IMR-90 (cell line): ENCODE results near the gene SMAP1. TPM values are rescaled to one million over a fixed set of nuclear protein-coding genes. Genes with fewer than 3 reads are reported as not detected.

ENCODE experiments used
- ATAC-seq: fragments of 200-7000 bp; cut with Tn5 transposase; 2 replicates; pipeline ENCODE4 v1.9.1; 2020; ENCODE audit warnings: low read depth, mild to moderate bottlenecking, moderate library complexity
- BruUV-seq: library from RNA; stranded (reverse); fragments of 400-500 nt; replicated peaks from 2 replicates; lab custom pipeline; 2021; lab: Mats Ljungman, UMichigan
- CTCF ChIA-PET: fragments of 300-600 bp; formaldehyde crosslinking; extraction: SDS; loops from one replicate; lab custom pipeline; 2021; ENCODE audit warnings: antibody characterized with exemption; lab: Yijun Ruan, JAX
- POLR2A ChIA-PET: fragments of 300-600 bp; sonication (Branson Sonifier 250); formaldehyde crosslinking; loops from one replicate; lab custom pipeline; 2022; ENCODE audit warnings: antibody characterized with exemption; ENCODE audit not compliant: unreplicated experiment; lab: Charles Lee
- DNase-seq: peaks from one replicate; pipeline ENCODE4 v3.0.0; 2013
- H2AFZ ChIP-seq: replicated peaks from 2 replicates; pipeline ENCODE3; 2013; ENCODE audit warnings: low read length, mild to moderate bottlenecking; ENCODE audit not compliant: poor library complexity
- H2AK5ac ChIP-seq: 2 replicates; pipeline ENCODE4 v1.6.1; 2013; ENCODE audit warnings: low read depth, low read length, inconsistent platforms
- H2AK9ac ChIP-seq: replicated peaks from 2 replicates; pipeline ENCODE3; 2013; ENCODE audit warnings: mild to moderate bottlenecking, low read depth, low read length, moderate library complexity; ENCODE audit not compliant: poor library complexity
- H2BK120ac ChIP-seq: 2 replicates; pipeline ENCODE4 v1.6.1; 2013; ENCODE audit warnings: low read depth, low read length, inconsistent platforms
- H2BK15ac ChIP-seq: 3 replicates; pipeline ENCODE4 v1.6.1; 2013; ENCODE audit warnings: low read depth, low read length, inconsistent platforms
- H2BK20ac ChIP-seq: 2 replicates; pipeline ENCODE4 v1.6.1; 2013; ENCODE audit warnings: low read depth, mild to moderate bottlenecking, inconsistent platforms, low read length, moderate library complexity
- H2BK5ac ChIP-seq: 2 replicates; pipeline ENCODE4 v1.6.1; 2013; ENCODE audit warnings: mild to moderate bottlenecking, low read depth, low read length, inconsistent platforms; ENCODE audit not compliant: poor library complexity, severe bottlenecking
- H3K14ac ChIP-seq: replicated peaks from 2 replicates; pipeline ENCODE4 v1.6.1; 2013; ENCODE audit warnings: low read depth, low read length, inconsistent platforms
- H3K18ac ChIP-seq: 2 replicates; pipeline ENCODE4 v1.6.1; 2013; ENCODE audit warnings: low read depth, low read length, control low read depth
- H3K23ac ChIP-seq: 2 replicates; pipeline ENCODE4 v1.6.1; 2013; ENCODE audit warnings: low read depth, low read length, inconsistent platforms
- H3K27ac ChIP-seq: 2 replicates; pipeline ENCODE4 v1.5.1; 2013; ENCODE audit warnings: mild to moderate bottlenecking, control low read depth, low read length; ENCODE audit not compliant: insufficient read depth
- H3K27me3 ChIP-seq: 2 replicates; pipeline ENCODE4 v1.6.1; 2013; ENCODE audit warnings: low read length; ENCODE audit not compliant: control insufficient read depth, insufficient read depth
- H3K36me3 ChIP-seq: 2 replicates; pipeline ENCODE4 v1.6.1; 2013; ENCODE audit warnings: low read length, mixed read lengths; ENCODE audit not compliant: control insufficient read depth, insufficient read depth
- H3K4ac ChIP-seq: 2 replicates; pipeline ENCODE4 v1.6.1; 2013; ENCODE audit warnings: low read depth, low read length, inconsistent platforms
- H3K4me1 ChIP-seq: 2 replicates; pipeline ENCODE4 v1.6.1; 2013; ENCODE audit warnings: low read length, mixed read lengths; ENCODE audit not compliant: control insufficient read depth, insufficient read depth
- H3K4me2 ChIP-seq: 2 replicates; pipeline ENCODE4 v1.6.1; 2013; ENCODE audit warnings: low read depth, mild to moderate bottlenecking, control low read depth, low read length, moderate library complexity
- H3K4me3 ChIP-seq: 2 replicates; pipeline ENCODE4 v1.5.1; 2013; ENCODE audit warnings: low read depth, mild to moderate bottlenecking, control low read depth, low read length, moderate library complexity; ENCODE audit not compliant: insufficient read depth
- H3K56ac ChIP-seq: 2 replicates; pipeline ENCODE4 v1.6.1; 2013; ENCODE audit warnings: low read length, inconsistent platforms; ENCODE audit not compliant: insufficient read depth; ENCODE audit errors: extremely low read depth
- H3K79me1 ChIP-seq, 2 experiments: 2 replicates each; pipeline ENCODE4 v1.6.1; 2013; ENCODE audit warnings: low read length in 2 of 2, inconsistent platforms in 1 of 2, low read depth in 1 of 2
- H3K9ac ChIP-seq: 2 replicates; pipeline ENCODE4 v1.6.1; 2013; ENCODE audit warnings: low read depth, low read length, control low read depth
- H3K9me1 ChIP-seq: 2 replicates; pipeline ENCODE4 v1.6.1; 2013; ENCODE audit warnings: low read length, inconsistent platforms; ENCODE audit not compliant: insufficient read depth
- H3K9me3 ChIP-seq: 2 replicates; pipeline ENCODE4 v1.6.1; 2013; ENCODE audit warnings: low read length; ENCODE audit not compliant: control insufficient read depth, insufficient read depth
- H4K20me1 ChIP-seq: 2 replicates; pipeline ENCODE4 v1.6.1; 2013; ENCODE audit warnings: low read length, inconsistent platforms; ENCODE audit not compliant: insufficient read depth
- H4K5ac ChIP-seq: 2 replicates; pipeline ENCODE4 v1.6.1; 2013; ENCODE audit warnings: mild to moderate bottlenecking, low read depth, low read length, control low read depth
- H4K8ac ChIP-seq, 2 experiments: 2 replicates each; pipeline ENCODE4 v1.6.1; 2013; ENCODE audit warnings: low read depth in 2 of 2, low read length in 2 of 2, control low read depth in 1 of 2, inconsistent platforms in 1 of 2
- H4K91ac ChIP-seq: 2 replicates; pipeline ENCODE4 v1.6.1; 2013; ENCODE audit warnings: low read depth, low read length, inconsistent platforms; ENCODE audit not compliant: insufficient read depth
- BHLHE40 ChIP-seq: fragments of 150-350 bp; IDR thresholded peaks from 2 replicates; pipeline ENCODE4 v1.6.1; 2016; ENCODE audit warnings: mild to moderate bottlenecking, low read depth, low read length
- CEBPB ChIP-seq: IDR thresholded peaks from 2 replicates; pipeline ENCODE4 v1.6.1; 2012; ENCODE audit warnings: low read depth, low read length, improper control_type of control experiment
- CHD1 ChIP-seq: IDR thresholded peaks from 2 replicates; pipeline ENCODE4 v1.6.1; 2012; ENCODE audit warnings: low read depth, low read length, improper control_type of control experiment
- CTCF ChIP-seq: conservative IDR thresholded peaks from 2 replicates; pipeline ENCODE4 v1.5.1; 2012; ENCODE audit warnings: mild to moderate bottlenecking, low read depth, low read length, improper control_type of control experiment
- ELK1 ChIP-seq: fragments of 150-350 bp; IDR thresholded peaks from 2 replicates; pipeline ENCODE4 v1.6.1; 2016; ENCODE audit warnings: low read depth, mild to moderate bottlenecking, low read length, moderate library complexity, borderline replicate concordance
- FOS ChIP-seq: fragments of 150-350 bp; IDR thresholded peaks from 2 replicates; pipeline ENCODE4 v1.6.1; 2016; ENCODE audit warnings: low read depth, low read length
- MAFK ChIP-seq: IDR thresholded peaks from 2 replicates; pipeline ENCODE4 v1.6.1; 2012; ENCODE audit warnings: low read depth, low read length, improper control_type of control experiment
- MAZ ChIP-seq: IDR thresholded peaks from 2 replicates; pipeline ENCODE4 v1.6.1; 2012; ENCODE audit warnings: low read depth, mild to moderate bottlenecking, low read length, improper control_type of control experiment, moderate library complexity, borderline replicate concordance
- MXI1 ChIP-seq: IDR thresholded peaks from 2 replicates; pipeline ENCODE4 v1.6.1; 2012; ENCODE audit warnings: low read depth, mild to moderate bottlenecking, low read length, moderate library complexity, borderline replicate concordance
- NFE2L2 ChIP-seq: fragments of 150-350 bp; IDR thresholded peaks from 2 replicates; pipeline ENCODE4 v1.6.1; 2016; ENCODE audit warnings: low read depth, mild to moderate bottlenecking, low read length
- POLR2A ChIP-seq: IDR thresholded peaks from 2 replicates; pipeline ENCODE4 v1.6.1; 2012; ENCODE audit warnings: mild to moderate bottlenecking, low read depth, low read length
- RAD21 ChIP-seq: IDR thresholded peaks from 2 replicates; pipeline ENCODE4 v1.6.1; 2012; ENCODE audit warnings: low read length, improper control_type of control experiment
- RCOR1 ChIP-seq: IDR thresholded peaks from 2 replicates; pipeline ENCODE4 v1.6.1; 2012; ENCODE audit warnings: mild to moderate bottlenecking, low read length, improper control_type of control experiment; ENCODE audit not compliant: insufficient replicate concordance
- RFX5 ChIP-seq: IDR thresholded peaks from 2 replicates; pipeline ENCODE4 v1.8.0; 2012; ENCODE audit warnings: low read depth, mild to moderate bottlenecking, low read length, moderate library complexity
- SMC3 ChIP-seq: fragments of 150-350 bp; IDR thresholded peaks from 2 replicates; pipeline ENCODE4 v1.6.1; 2016; ENCODE audit warnings: low read depth, mild to moderate bottlenecking, antibody characterized with exemption, low read length, moderate library complexity
- USF2 ChIP-seq: fragments of 150-350 bp; IDR thresholded peaks from 2 replicates; pipeline ENCODE4 v1.6.1; 2017; ENCODE audit warnings: mild to moderate bottlenecking, antibody characterized with exemption, low read length, low read depth
- WGBS, 2 experiments: methylation state at CpG; one replicate each; pipeline versions ENCODE4 v1.1.5 to v1.1.7; 2013; ENCODE audit warnings: missing lambda C conversion rate in 2 of 2; ENCODE audit not compliant: insufficient read length in 1 of 2; ENCODE audit errors: extremely low coverage in 2 of 2; 5-methylcytosine and 5-hydroxymethylcytosine counted together
- dilution Hi-C: fragments of 300-500 bp; cut with HindIII; formaldehyde crosslinking; loops from one replicate; pipeline ENCODE4 v1.14.3; 2018; ENCODE audit warnings: low sequenced_read_pairs; ENCODE audit not compliant: unreplicated experiment
- in situ Hi-C: fragments of 300-500 bp; cut with MboI; formaldehyde crosslinking; loops from 3 replicates; pipeline ENCODE4 v1.14.3; 2019; ENCODE audit warnings: low sequenced_read_pairs, inconsistent platforms, mixed read lengths
- intact Hi-C: fragments of 100-400 bp; cut with micrococcal nuclease; formaldehyde crosslinking; loops from 2 replicates; pipeline ENCODE4 v1.10.0; 2022
- polyA plus RNA-seq, 3 experiments: library from polyadenylated mRNA; depleted of rRNA; stranded (reverse); fragments of >200 nt; gene quantifications; 2 replicates each; pipeline ENCODE4 v1.2.3, GENCODE V29; 2012; ENCODE audit warnings: low replicate concordance in 1 of 3
- total RNA-seq: library from RNA; depleted of rRNA; stranded (reverse); fragments of >200 nt; gene quantifications from 2 replicates; pipeline ENCODE4 v1.2.3, GENCODE V29; 2012

SMAP1 gene
- total and polyA plus RNA-seq, 2 of the 4 experiments (the other 2 are of a cell fraction), result 14.8 to 16.7 TPM

- no peak overlapping the region for H4K8ac ChIP-seq
- no peak overlapping the region for H2AK5ac ChIP-seq
- CTCF ChIA-PET, result interaction anchor here (0.5 kb wide), 1 partner anchor 106 kb away, joined by 4 read pairs; no protein-coding TSS in a partner anchor
- H3K18ac ChIP-seq, result no peak overlapping the region
- H2BK20ac ChIP-seq, result no peak overlapping the region
- no peak overlapping the region for H2BK5ac ChIP-seq
- POLR2A ChIA-PET, result no interaction called here
- H3K9me3 ChIP-seq, result no peaks in the 10 kb centered on the region
- H3K4ac ChIP-seq, result no peak overlapping the region
- H3K9me1 ChIP-seq, result no peaks in the 10 kb centered on the region
- H4K20me1 ChIP-seq, result no peaks in the 10 kb centered on the region
- H3K4me2 ChIP-seq, result no peak overlapping the region
- no peak overlapping the region for H3K4me3 ChIP-seq
- H3K9ac ChIP-seq, result no peak overlapping the region
- H3K23ac ChIP-seq, result no peak overlapping the region
- peaks cover 8% of the 10 kb centered on the region for H3K27me3 ChIP-seq
- no peak overlapping the region for H2BK15ac ChIP-seq
- no peak for TF ChIP-seq MAFK
- TF ChIP-seq CHD1, result no peak
- no peak for TF ChIP-seq POLR2A
- TF ChIP-seq ELK1, result no peak
- no peak for TF ChIP-seq RAD21
- no peak for TF ChIP-seq SMC3
- TF ChIP-seq USF2, result no peak
- no peak for TF ChIP-seq MXI1
- no peak for TF ChIP-seq RFX5
- no peak for TF ChIP-seq MAZ
- no peak for TF ChIP-seq CEBPB
- no peak for TF ChIP-seq NFE2L2
- no peak for TF ChIP-seq RCOR1
- no peak for TF ChIP-seq CTCF
- no peak for TF ChIP-seq BHLHE40
- TF ChIP-seq FOS, result no peak
- in situ Hi-C loops, result no loop called here
- dilution Hi-C loops, result loop anchor here (25.0 kb wide), 1 partner anchor 182 kb away; no protein-coding TSS in a partner anchor
- no peak overlapping the region for H4K91ac ChIP-seq
- intact Hi-C loops, result no loop called here
- H3K79me1 ChIP-seq, result no peaks in the 10 kb centered on the region
- H3K27ac ChIP-seq, result no peak overlapping the region
- H3K56ac ChIP-seq, result no peak overlapping the region
- H3K4me1 ChIP-seq, result no peaks in the 10 kb centered on the region
- H3K14ac ChIP-seq, result no peak overlapping the region
- no peak overlapping the region for H2AK9ac ChIP-seq
- H4K5ac ChIP-seq, result no peak overlapping the region
- no peaks in the 10 kb centered on the region for H3K36me3 ChIP-seq
- H2BK120ac ChIP-seq, result no peak overlapping the region
- no peak overlapping the region for H2AFZ ChIP-seq
- no peak for ATAC-seq
- DNase-seq, result no peak
- no TSS peak for BruUV-seq
- WGBS, 2 experiments, result no CpG with 5 or more reads among the region's 12 CpGs
Measured at GRCh38 chr6:70894001-70894400, 226.3 kb downstream of the SMAP1 start.
